ENCODE data around the gene PDLIM5.

DNA sequence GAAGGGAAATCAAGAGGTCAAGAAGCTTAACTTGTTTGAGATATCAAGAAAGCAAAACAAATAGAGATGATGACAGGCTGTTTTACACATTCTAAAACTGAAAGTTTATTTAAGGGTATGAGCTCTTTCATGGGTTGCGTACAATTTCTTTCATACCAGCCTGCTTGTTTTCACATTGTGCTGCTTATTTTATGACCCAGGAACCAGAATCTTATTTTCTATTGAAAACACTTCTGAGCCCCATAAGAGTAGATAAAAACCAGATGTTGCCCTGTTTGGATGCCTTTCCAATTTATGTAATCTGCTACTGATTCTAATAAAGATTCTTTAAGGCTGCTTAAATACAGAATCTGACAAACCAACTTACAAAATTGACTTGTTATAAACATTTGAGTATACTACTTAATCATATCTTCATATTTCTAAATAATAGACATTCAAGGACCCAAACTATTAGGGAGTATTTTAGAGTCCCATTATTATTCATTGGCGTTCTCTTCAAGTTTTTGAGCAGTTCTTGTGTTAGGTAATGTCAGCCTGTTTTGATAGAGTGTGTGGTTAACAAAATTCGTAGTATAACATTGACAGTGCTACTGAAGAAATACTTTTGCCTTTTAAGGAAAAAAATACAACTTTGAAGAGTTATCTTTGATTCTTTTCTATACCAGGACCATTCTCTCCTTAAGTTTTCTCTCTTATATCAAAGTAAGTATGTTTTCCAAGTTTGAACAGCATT is 74.4 kb downstream of the PDLIM5 start:
- TF ChIP-seq, protein P1, sequence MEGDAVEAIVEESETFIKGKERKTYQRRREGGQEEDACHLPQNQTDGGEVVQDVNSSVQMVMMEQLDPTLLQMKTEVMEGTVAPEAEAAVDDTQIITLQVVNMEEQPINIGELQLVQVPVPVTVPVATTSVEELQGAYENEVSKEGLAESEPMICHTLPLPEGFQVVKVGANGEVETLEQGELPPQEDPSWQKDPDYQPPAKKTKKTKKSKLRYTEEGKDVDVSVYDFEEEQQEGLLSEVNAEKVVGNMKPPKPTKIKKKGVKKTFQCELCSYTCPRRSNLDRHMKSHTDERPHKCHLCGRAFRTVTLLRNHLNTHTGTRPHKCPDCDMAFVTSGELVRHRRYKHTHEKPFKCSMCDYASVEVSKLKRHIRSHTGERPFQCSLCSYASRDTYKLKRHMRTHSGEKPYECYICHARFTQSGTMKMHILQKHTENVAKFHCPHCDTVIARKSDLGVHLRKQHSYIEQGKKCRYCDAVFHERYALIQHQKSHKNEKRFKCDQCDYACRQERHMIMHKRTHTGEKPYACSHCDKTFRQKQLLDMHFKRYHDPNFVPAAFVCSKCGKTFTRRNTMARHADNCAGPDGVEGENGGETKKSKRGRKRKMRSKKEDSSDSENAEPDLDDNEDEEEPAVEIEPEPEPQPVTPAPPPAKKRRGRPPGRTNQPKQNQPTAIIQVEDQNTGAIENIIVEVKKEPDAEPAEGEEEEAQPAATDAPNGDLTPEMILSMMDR (IDR thresholded peaks at IDR 0.05 in 4 of 5, conservative IDR thresholded peaks at IDR 0.05 in 1 of 5): no peak
- TF ChIP-seq POLR2A (IDR thresholded peaks at IDR 0.05): no peak
